ENCODE results near the gene CEND1.

Gene CEND1

GRCh38 chr11:779955-780532 lies 9.8 kb downstream of the CEND1 start:
- no peak overlapping the region for H3K4me3 Mint-ChIP-seq
- H3K4me1 Mint-ChIP-seq = peaks cover 46% of the 10 kb centered on the region
- no peak overlapping the region for H3K27ac Mint-ChIP-seq
- DNase-seq = peak; percentile 3
- TF ChIP-seq CTCF (IDR thresholded peaks at IDR 0.05) = no peak
- no peaks in the 10 kb centered on the region for H3K9me3 Mint-ChIP-seq
- peaks cover 12% of the 10 kb centered on the region for H3K27me3 Mint-ChIP-seq (ENCODE audit: low read depth, poor library complexity)
- peaks cover 10% of the 10 kb centered on the region for H3K36me3 Mint-ChIP-seq (ENCODE audit: low read depth)

- Mint-ChIP-seq H3K36me3 (ENCODE audit: low read depth) (peaks cover 10% of the 10 kb centered on the region), H3K9me3 (no peaks in the 10 kb centered on the region), H3K4me3 (peak overlapping the region; percentile 34), H3K27ac (no peak overlapping the region), H3K4me1 (peaks cover 48% of the 10 kb centered on the region), H3K27me3 (ENCODE audit: low read depth, poor library complexity) (peaks cover 12% of the 10 kb centered on the region)
- DNase-seq = peak; percentile 4
- no peak for TF ChIP-seq CTCF (IDR thresholded peaks at IDR 0.05)
Measured at GRCh38 chr11:778976-779954, 10.6 kb downstream of the CEND1 start.

- Mint-ChIP-seq H3K27me3 (ENCODE audit: low read depth, poor library complexity) (no peaks in the 10 kb centered on the region), H3K9me3 (no peaks in the 10 kb centered on the region), H3K4me3 (peak within 1 kb of the TSS; percentile 86), H3K27ac (peak within 1 kb of the TSS; percentile 61), H3K36me3 (ENCODE audit: low read depth) (peaks cover 5% of the 10 kb centered on the region), H3K4me1 (peaks cover 44% of the 10 kb centered on the region)
- DNase-seq = peak; percentile 98
- TF ChIP-seq CTCF (IDR thresholded peaks at IDR 0.05) = no peak
Measured at GRCh38 chr11:777288-778255, 12.3 kb downstream of the CEND1 start, which contains the start of gene GATD1. Gene GATD1, minus strand, starts transcription at chr11:777487. Its CDS starts 25 bp downstream, at chr11:777462.

- Mint-ChIP-seq H3K4me1 (peaks cover 43% of the 10 kb centered on the region), H3K27ac (peak overlapping the region; percentile 61), H3K27me3 (ENCODE audit: low read depth, poor library complexity) (no peaks in the 10 kb centered on the region), H3K9me3 (no peaks in the 10 kb centered on the region), H3K4me3 (peak overlapping the region; percentile 86), H3K36me3 (ENCODE audit: low read depth) (peaks cover 5% of the 10 kb centered on the region)
- no peak for TF ChIP-seq CTCF (IDR thresholded peaks at IDR 0.05)
- DNase-seq = peak; percentile 75
Measured at GRCh38 chr11:776561-777287, 13.2 kb downstream of the CEND1 start.

- no peak for TF ChIP-seq CTCF (IDR thresholded peaks at IDR 0.05)
- no peak for DNase-seq
- H3K27me3 Mint-ChIP-seq (ENCODE audit: low read depth, poor library complexity) = no peaks in the 10 kb centered on the region
- H3K4me1 Mint-ChIP-seq = peaks cover 39% of the 10 kb centered on the region
- peak overlapping the region; percentile 86 for H3K4me3 Mint-ChIP-seq
- peaks cover 5% of the 10 kb centered on the region for H3K36me3 Mint-ChIP-seq (ENCODE audit: low read depth)
- H3K27ac Mint-ChIP-seq = peak overlapping the region; percentile 61
- no peaks in the 10 kb centered on the region for H3K9me3 Mint-ChIP-seq
Measured at GRCh38 chr11:776263-776560, 13.7 kb downstream of the CEND1 start.

All from nephron progenitor cell (in vitro differentiated cells).